HG03439 (cell line): Measurements from ENCODE around the gene MAPK8IP1.

Experiments used
- ATAC-seq: cut with Tn5 transposase; IDR thresholded peaks from one replicate; pipeline ENCODE4 v1.9.1; 2021; ENCODE audit warnings: mild to moderate bottlenecking, moderate library complexity; ENCODE audit not compliant: unreplicated experiment

Gene MAPK8IP1

GRCh38 chr11:45936511-45937054, 51.1 kb downstream of the MAPK8IP1 start:
- no peak for ATAC-seq

GRCh38 chr11:45937916-45938315, 52.5 kb downstream of the MAPK8IP1 start:
- no peak for ATAC-seq

GRCh38 chr11:45939836-45940235, 54.4 kb downstream of the MAPK8IP1 start:
- ATAC-seq, result no peak

GRCh38 chr11:45941285-45941684, 55.8 kb downstream of the MAPK8IP1 start:
- no peak for ATAC-seq

GRCh38 chr11:45942381-45942780, 56.9 kb downstream of the MAPK8IP1 start:
- ATAC-seq, result no peak

GRCh38 chr11:45945397-45945999, 60.0 kb downstream of the MAPK8IP1 start:
- no peak for ATAC-seq

GRCh38 chr11:45947885-45948284, 62.4 kb downstream of the MAPK8IP1 start:
- ATAC-seq, result no peak

GRCh38 chr11:45948356-45948755, 62.9 kb downstream of the MAPK8IP1 start:
- no peak for ATAC-seq

GRCh38 chr11:45949992-45950407, 64.5 kb downstream of the MAPK8IP1 start:
- ATAC-seq, result no peak
